GM18526 (cell line): ENCODE measurements around the gene KATNBL1.

Source experiments
- POLR2A ChIP-seq: IDR thresholded peaks from 3 replicates; pipeline ENCODE4 v1.6.1; 2011; ENCODE audit not compliant: insufficient read length; ENCODE audit errors: extremely low read depth

Gene KATNBL1

DNA sequence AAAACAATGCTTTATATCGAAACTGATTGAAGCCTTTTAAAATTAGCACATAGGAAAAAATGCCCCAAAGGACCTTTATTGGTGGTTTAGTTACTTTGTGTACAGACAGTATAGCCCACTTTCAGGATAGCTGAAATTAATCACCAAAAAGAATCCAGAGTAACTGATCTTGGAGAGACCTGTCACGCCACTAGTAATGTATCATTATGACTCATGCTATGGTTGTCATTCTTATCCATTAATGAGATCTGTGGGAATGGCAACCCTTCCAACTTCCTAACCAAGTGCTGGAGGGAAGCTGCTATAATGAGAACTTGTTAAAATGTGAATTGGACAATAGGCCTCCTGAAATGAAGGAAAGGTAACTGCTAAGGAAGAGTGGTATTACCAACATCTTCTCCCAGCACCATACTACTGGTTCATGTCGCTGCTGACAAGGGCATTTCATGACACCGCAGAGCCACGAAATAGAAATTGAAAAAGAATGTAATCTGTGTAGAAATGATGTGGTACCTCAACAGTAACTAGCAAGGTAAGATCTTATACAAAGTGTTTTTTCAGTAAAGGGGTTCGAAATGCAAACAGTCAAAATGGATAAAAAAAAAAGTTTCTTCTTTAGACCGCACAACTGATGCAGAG is 7.8 kb upstream of the KATNBL1 start:
- TF ChIP-seq POLR2A, result no peak

DNA sequence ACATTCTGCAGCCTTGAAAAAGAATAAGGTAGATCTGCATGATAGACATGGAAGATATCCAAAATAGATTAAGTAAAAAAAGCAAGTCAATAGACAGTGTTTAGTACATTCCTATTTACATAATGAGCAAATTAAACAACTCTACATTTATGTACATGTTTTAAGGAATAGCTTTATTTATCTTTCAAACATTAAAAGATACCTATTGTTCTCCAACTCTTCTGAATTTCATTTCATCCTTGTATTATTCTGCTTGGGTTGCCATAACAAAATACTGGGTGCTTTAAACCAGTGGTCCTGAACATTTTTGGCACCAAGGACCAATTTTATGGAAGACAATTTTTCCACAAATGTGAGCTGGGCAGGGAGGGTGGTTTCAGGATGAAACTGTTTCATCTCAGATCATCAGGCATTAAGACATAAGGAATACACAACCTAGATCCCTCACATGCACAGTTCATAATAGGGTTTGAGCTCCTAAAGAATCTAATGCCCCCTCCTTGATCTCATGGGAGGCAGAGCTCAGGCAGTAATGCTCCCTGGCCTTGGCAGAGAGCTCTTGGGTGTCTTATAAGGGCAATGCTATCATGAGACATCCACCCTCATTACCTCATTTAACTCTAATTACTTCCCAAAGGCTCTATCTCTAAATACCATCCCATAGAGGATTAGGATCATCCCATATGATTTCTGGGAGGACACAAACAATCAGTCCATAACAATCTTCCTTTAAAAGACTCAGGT is 6.8 kb upstream of the KATNBL1 start:
- TF ChIP-seq POLR2A, result no peak

DNA sequence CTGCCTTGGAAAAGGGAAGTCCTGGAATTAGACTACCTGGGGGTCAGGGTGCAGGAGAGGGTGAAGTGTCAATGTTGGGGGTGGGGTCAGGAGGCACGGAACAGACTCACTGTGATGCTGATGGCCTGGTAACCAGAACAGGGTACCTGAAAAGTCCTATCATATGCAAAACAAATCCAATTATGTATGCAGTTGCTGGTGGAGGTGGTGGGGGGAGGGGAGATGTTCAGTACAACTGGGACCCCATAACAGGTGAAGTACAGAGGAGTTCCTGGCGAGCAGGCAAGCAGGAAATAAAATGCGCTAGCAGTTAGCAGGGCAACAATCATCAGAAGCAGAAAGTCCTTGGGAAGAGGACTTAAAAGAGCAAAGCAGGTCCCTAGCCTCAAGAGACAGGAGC is 4.2 kb upstream of the KATNBL1 start:
- TF ChIP-seq POLR2A, result no peak

DNA sequence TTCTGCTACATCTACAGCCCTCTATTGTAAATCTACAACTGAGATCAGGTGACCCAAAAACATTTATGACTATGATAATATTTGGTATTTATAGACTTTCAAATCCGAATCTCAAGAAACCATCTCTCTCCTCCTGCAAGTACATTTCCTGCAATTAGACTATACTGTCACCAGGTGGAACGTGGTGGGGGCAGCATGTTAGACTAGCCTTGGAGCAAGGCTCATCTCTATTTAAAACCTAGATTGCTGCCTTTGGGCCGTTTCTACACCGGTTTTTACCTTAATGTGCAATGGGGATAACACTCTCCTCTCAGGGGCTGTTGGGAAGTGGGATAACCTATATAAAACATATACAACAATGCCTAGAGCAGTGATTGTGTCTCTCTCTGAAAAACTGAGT is 3.8 kb upstream of the KATNBL1 start:
- TF ChIP-seq POLR2A, result no peak

DNA sequence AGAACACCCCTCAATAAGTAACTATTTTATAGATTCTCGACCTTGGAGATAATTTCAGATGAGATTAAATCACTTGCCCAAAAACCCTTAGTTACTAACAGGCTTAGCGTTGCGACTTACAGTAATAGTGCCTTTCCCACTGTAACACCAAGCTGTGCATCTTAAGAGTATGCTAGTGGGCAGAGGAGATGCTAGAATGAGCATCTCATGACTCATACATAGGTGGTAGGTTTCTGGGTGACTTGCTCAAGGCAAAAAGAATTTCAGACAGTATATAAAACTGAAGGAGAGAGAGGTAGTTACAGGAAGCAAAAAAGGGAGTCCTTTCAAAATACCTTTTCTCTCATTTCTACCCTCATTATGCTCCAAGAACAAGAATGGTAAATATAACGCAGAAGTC is 3.9 kb downstream of the KATNBL1 start:
- no peak for TF ChIP-seq POLR2A

DNA sequence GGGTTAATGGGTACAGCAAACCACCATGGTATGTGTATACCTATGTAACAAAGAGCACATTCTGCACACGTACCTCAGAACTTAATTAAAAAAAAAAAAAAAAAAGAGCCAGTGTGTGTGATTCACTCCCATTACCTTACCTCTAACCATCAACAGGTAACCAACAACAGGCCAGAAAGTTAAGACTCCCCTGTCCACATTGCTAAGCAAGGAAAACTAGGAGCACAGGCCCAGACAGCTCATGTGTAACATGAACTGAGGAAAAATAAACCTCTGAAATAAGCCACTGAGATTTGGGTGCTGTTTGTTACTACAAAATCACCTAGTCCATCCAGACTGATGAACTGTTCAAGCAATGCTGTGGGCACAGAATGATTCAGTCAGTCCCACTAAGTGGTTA is 6.0 kb downstream of the KATNBL1 start:
- TF ChIP-seq POLR2A, result no peak

DNA sequence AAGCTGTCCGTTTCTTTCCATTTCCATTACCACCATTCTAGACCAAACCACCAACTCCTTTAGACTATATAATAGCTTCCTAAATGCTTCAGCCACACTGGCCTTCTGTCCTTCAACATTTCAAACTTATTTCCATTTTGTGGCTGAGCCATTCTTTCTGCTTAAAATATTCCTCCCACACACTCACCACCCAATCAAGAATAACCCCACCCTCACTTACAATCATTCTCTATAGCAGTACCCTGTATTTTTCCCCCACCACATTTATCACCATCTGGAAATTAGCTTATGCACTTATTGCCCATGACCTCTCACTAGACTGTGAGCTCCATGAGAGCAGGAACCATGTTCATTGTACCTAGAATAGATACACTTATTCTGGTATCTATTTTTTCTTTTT is 6.6 kb downstream of the KATNBL1 start:
- TF ChIP-seq POLR2A, result no peak

DNA sequence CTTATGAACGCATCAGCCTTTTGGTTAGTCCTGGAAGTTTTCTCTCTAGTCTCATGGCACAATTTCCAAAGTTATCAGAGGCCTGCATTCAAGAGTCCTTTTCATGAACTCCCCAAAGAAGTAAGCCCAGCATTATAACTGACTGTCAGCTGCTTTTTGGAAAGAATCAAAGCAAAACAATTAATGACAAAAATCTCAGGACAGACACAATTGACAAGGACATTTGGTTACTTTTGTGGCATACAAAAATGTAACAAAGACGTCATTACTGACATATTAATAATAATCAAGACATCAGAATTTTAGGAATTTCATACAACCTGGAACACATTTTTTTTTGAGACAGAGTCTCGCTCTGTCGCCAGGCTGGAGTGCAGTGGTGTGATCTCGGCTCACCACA is 21.2 kb downstream of the KATNBL1 start:
- TF ChIP-seq POLR2A, result no peak

DNA sequence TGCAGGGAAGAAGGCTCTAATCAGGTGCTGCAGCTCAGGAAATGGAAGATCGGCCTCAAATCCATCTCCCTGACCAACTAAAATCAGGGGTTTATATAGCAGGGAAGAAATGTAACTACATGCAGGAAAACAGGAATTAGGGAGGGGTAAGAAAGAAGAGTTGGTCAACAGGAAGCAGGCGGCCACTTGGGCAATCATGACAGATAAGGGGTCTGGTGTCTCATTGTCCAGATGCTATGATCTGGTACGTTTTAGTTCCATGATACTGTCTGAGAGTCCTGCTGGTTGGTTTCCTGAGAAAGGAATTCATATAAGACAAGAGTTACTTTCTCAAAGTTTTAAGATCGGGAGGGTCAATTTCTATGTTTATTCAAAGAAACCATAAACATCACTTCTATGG is 24.2 kb downstream of the KATNBL1 start:
- no peak for TF ChIP-seq POLR2A

DNA sequence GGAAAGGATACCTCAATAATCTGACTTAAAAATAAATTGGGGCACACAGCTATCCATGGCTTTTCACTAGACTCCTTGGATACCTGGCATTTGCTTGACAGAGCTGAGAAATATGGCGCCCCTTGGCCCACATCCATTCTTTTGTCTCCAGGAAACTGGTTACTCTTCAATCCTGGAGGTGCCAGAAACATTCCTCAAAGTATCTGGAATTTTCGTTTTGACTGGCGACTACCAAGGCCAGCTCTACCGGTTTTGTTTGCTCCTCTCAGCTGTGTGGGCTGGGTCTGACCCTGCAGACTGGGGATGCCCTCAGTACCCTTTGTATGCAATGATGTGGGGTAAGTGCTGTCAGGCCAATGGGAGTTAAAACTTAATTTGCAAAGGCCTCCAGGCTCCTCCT is 27.0 kb downstream of the KATNBL1 start:
- TF ChIP-seq POLR2A, result no peak

DNA sequence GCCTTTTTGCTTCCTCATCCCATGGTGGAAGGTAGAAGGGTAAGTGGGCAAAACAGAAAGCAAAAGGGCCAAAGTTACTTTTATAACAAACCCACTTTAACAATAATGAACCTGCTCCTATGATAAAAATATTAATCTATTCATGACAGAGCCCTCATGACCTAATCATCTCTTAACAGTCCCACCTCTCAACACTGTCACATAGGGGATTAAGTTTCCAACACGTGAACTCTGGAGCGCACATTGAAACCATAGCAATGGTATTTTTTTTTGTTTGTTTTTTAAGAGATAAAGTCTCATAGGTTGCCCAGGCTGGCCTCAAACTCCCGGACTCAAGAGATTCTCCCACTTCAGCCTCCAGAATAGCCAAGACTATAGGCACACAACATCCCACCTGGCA is 30.7 kb downstream of the KATNBL1 start:
- no peak for TF ChIP-seq POLR2A

DNA sequence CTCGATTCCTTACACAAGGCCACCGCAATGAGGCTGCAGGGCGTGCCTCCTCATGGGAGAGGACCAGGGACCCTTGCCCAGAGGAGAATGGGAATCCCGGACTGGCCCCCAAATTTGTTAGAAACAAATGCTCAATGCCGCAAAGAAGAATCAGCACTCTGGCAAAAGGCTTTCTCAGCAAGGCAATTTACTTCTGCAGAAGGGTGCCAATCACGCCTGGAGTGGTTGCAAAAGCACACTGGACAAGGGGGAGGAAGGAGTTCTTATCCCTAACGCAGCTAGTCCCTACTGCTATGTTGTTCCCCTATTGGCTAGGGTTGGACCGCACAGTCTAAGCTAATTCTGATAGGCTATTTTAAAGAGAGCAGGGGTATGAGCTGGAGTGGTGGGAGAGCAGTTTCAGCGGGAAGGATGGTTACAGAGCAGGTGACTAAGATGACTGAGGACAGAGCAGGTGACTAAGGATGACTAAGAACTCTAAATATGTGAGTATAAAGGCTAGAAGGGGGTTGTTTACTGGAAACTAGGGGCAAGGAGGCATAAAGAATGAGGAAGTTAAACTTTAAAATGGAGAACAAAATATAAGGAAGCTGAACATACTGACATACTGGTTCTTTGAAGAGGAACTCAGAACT is 48.5 kb downstream of the KATNBL1 start:
- TF ChIP-seq POLR2A, result no peak

DNA sequence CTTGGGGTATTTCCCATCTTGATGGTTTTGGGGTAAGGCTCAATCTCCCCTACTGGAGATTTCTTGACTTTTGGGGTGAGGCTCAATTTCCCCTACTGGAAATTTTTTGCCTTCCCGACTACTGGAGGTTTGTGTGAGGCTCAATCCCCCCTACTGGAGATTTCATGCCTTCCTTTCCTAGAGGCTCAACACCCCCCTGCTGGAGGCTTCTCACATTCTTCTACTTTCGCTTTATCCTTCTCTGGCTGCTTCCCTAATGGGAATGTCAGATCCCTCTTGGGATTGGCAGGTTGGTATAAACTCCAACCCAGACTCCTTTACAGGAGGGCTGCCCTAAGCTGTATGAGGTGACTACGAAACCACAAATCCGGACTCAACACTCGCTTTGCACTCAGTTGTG is 49.2 kb downstream of the KATNBL1 start:
- no peak for TF ChIP-seq POLR2A

DNA sequence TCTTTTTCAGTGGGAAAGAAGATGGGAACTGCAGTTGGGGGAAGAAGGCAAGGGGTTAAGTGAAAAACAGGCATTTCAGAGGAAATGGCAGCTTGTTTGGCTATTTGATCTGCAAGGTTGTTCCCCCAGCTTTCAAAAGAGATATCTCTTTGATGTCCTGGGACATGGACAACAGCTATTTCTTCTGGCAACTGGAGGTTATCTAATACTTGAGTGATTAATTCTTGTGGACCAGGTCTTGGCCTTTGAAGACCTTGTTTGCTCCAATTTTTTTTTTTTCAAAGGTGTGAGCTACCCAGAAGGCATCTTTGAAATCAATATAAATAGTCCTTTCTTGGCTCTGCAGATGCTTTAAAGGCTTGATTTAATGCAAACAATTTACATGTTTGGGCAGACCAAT is 51.5 kb downstream of the KATNBL1 start:
- TF ChIP-seq POLR2A, result no peak

DNA sequence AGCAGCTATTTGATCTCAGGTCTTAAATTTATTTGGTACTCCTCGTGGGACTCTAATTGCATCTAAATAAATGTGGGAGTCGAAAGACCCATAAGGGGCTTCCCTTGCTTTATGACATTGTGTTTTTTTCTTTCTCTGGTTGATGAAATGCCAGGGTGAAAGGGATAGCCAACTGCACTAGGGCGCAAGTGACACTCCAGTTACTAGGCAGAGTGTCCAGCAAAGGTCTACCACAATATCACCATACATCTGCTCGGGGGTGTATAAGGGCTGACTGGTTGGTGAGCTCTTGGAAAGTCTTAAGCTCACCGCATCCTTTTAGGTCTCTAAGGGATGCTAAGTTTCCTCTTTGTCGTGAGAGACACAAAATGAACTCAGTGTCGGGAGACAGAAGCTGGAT is 54.0 kb downstream of the KATNBL1 start:
- no peak for TF ChIP-seq POLR2A

DNA sequence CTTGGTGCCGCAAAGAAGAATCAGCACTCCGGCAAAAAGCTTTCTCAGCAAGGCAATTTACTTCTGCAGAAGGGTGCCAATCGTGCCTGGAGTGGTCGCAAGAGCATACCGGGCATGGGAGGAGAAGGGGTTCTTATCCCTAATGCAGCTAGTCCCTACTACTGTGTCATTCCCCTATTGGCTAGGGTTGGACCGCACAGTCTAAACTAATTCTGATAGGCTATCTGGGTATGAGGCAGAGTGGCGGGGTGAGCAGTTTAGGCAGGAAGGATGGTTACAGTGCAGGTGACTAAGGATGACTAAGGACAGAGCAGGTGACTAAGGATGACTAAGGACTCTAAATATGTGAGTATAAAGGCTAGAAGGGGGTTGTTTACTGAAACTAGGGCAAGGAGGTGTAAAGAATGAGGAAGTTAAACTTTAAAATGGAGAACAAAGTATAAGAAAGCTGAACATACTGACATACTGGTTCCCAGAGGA is 55.1 kb downstream of the KATNBL1 start:
- no peak for TF ChIP-seq POLR2A
